Kidney epithelial cell (primary cell): ENCODE results near the gene PHF23. TPM values are rescaled to one million over a fixed set of nuclear protein-coding genes. Genes with fewer than 3 reads are reported as not detected.

Experiments used
- DNase-seq: peaks from one replicate; pipeline ENCODE4 v3.0.0-alpha.2; 2010; ENCODE audit warnings: low read depth
- H3K27me3 ChIP-seq: 2 replicates; pipeline ENCODE4 v1.6.0; 2011; ENCODE audit warnings: low read length; ENCODE audit not compliant: control insufficient read depth, insufficient read depth
- H3K36me3 ChIP-seq: 2 replicates; pipeline ENCODE4 v1.5.1; 2011; ENCODE audit warnings: low read length; ENCODE audit not compliant: control insufficient read depth, insufficient read depth
- H3K4me3 ChIP-seq: 2 replicates; pipeline ENCODE4 v1.5.1; 2011; ENCODE audit warnings: low read depth, mild to moderate bottlenecking, control low read depth, low read length
- total RNA-seq: library from RNA; depleted of rRNA; stranded (reverse); fragments of >200 nt; gene quantifications from 2 replicates; pipeline ENCODE4 v1.2.3, GENCODE V29; 2015
- TF ChIP-seq, protein P1 (sequence below): IDR thresholded peaks from 2 replicates; pipeline ENCODE4 v1.5.1; 2011; ENCODE audit warnings: mild to moderate bottlenecking, moderate library complexity, low read length, control low read depth, inconsistent platforms; ENCODE audit not compliant: insufficient read depth, poor library complexity, severe bottlenecking

The PHF23 gene
- total RNA-seq, 1 donor from 2014 or later, result 53.3 TPM

- H3K27me3 ChIP-seq, result no peaks in the 10 kb centered on the region
- no peak overlapping the region for H3K4me3 ChIP-seq
- TF ChIP-seq, protein P1, sequence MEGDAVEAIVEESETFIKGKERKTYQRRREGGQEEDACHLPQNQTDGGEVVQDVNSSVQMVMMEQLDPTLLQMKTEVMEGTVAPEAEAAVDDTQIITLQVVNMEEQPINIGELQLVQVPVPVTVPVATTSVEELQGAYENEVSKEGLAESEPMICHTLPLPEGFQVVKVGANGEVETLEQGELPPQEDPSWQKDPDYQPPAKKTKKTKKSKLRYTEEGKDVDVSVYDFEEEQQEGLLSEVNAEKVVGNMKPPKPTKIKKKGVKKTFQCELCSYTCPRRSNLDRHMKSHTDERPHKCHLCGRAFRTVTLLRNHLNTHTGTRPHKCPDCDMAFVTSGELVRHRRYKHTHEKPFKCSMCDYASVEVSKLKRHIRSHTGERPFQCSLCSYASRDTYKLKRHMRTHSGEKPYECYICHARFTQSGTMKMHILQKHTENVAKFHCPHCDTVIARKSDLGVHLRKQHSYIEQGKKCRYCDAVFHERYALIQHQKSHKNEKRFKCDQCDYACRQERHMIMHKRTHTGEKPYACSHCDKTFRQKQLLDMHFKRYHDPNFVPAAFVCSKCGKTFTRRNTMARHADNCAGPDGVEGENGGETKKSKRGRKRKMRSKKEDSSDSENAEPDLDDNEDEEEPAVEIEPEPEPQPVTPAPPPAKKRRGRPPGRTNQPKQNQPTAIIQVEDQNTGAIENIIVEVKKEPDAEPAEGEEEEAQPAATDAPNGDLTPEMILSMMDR, result no peak
- no peak for DNase-seq
- peaks cover 1% of the 10 kb centered on the region for H3K36me3 ChIP-seq
Observed at GRCh38 chr17:7196651-7197401, 42.4 kb downstream of the PHF23 start.

- peaks cover 1% of the 10 kb centered on the region for H3K36me3 ChIP-seq
- TF ChIP-seq, protein P1, result no peak
- DNase-seq, result no peak
Observed at GRCh38 chr17:7195971-7196370, 43.3 kb downstream of the PHF23 start.

GRCh38 chr17:7192271-7192937 lies 46.9 kb downstream of the PHF23 start:
- Histone ChIP-seq H3K4me3 (no peak overlapping the region), H3K36me3 (peaks cover 1% of the 10 kb centered on the region), H3K27me3 (no peaks in the 10 kb centered on the region)
- TF ChIP-seq, protein P1, result no peak
- no peak for DNase-seq

More at GRCh38 chr17:7195971-7196370, 43.3 kb downstream of the PHF23 start:
- Histone ChIP-seq H3K4me3 (no peak overlapping the region), H3K27me3 (no peaks in the 10 kb centered on the region)

- no peak overlapping the region for H3K4me3 ChIP-seq
- no peak for DNase-seq
- H3K36me3 ChIP-seq, result peaks cover 1% of the 10 kb centered on the region
- H3K27me3 ChIP-seq, result no peaks in the 10 kb centered on the region
- TF ChIP-seq, protein P1, result no peak
Observed at GRCh38 chr17:7191571-7192270, 47.5 kb downstream of the PHF23 start.

DNA sequence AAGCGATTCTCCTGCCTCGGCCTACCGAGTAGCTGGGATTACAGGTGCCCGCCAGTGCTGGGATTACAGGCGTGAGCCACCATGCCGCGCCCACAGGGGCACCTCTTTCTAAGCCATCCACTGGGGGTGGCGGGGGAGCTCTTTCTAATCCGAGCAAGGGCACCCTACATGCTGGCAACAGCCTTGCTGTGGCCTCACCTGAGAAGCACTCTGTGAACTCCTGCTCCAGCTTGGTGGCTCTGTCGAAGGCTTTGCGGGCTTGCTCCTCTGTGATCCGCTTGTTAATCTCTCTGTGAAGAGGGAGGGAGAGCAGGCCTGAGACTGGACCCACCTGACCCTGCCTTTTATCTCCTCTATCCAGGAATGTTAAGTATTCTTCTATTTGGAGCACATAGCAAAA lies 48.2 kb downstream of the PHF23 start:
- TF ChIP-seq, protein P1, result no peak
- peaks cover 1% of the 10 kb centered on the region for H3K36me3 ChIP-seq
- H3K27me3 ChIP-seq, result no peaks in the 10 kb centered on the region
- DNase-seq, result no peak
- H3K4me3 ChIP-seq, result no peak overlapping the region
